K562 (cell line): ENCODE results near the gene CACNA2D4. TPM values are rescaled to one million over a fixed set of nuclear protein-coding genes. Genes with fewer than 3 reads are reported as not detected.

Source experiments
- ATAC-seq: fragments of 200-7000 bp; cut with Tn5 transposase; 3 replicates; pipeline ENCODE4 v1.9.1; 2020; ENCODE audit warnings: moderate library complexity
- BruUV-seq: library from RNA; stranded (reverse); fragments of 400-500 nt; replicated peaks from 2 replicates; lab custom pipeline; 2021; lab: Mats Ljungman, UMichigan
- CTCF ChIA-PET: fragments of 300-600 bp; formaldehyde crosslinking; extraction: SDS; loops from one replicate; lab custom pipeline; 2021; ENCODE audit warnings: low intra/inter-chr PET ratio; lab: Yijun Ruan, JAX
- POLR2A ChIA-PET: fragments of 300-600, 350-650 bp; sonication (Branson Sonifier 250); formaldehyde crosslinking; extraction: SDS; loops from one replicate; lab custom pipeline; 2021; ENCODE audit warnings: antibody characterized with exemption, inconsistent platforms; lab: Yijun Ruan, JAX
- DNase-seq, 4 experiments: peaks; one replicate each; pipeline versions ENCODE4 v3.0.0 to v3.0.0-alpha.2; 2011 to 2018; ENCODE audit warnings: low spot score in 3 of 4, mixed read lengths in 3 of 4; ENCODE audit errors: extremely low read depth in 1 of 4
- FAIRE-seq: peaks from 2 replicates; lab custom pipeline; 2011; peaks lifted over from hg19 to GRCh38; lab: Jason Lieb, UNC
- H2AFZ ChIP-seq: 2 replicates; pipeline ENCODE4 v1.6.0; 2011; ENCODE audit warnings: low read depth, low read length, control low read depth, inconsistent platforms
- H3K27ac ChIP-seq: fragments of 200-600 bp; 3 replicates; pipeline ENCODE4 v1.8.0; 2011; ENCODE audit warnings: low read depth, mild to moderate bottlenecking, control low read depth, inconsistent platforms, low read length, moderate library complexity, mixed read lengths; ENCODE audit errors: extremely low read depth
- H3K27me3 ChIP-seq, 2 experiments: fragments of 300-600 bp in 1 of 2; 2 replicates in 1 of 2; 3 replicates in 1 of 2; pipeline versions ENCODE4 v1.6.0 to v1.8.0; 2011; ENCODE audit warnings: inconsistent platforms in 2 of 2, low read length in 2 of 2, mild to moderate bottlenecking in 1 of 2, mixed read lengths in 1 of 2, moderate library complexity in 1 of 2; ENCODE audit not compliant: control insufficient read depth in 2 of 2, insufficient read depth in 2 of 2
- H3K36me3 ChIP-seq: fragments of 300-600 bp; 3 replicates; pipeline ENCODE4 v1.8.0; 2011; ENCODE audit warnings: mild to moderate bottlenecking, low read length, inconsistent platforms; ENCODE audit not compliant: control insufficient read depth, insufficient read depth
- H3K4me1 ChIP-seq, 2 experiments: fragments of 200-600 bp in 1 of 2; replicated peaks in 1 of 2; 2 replicates in 1 of 2; 3 replicates in 1 of 2; pipeline versions ENCODE4 v1.5.1 to v1.8.0; 2011; ENCODE audit warnings: inconsistent platforms in 2 of 2, low read length in 2 of 2, mild to moderate bottlenecking in 1 of 2, mixed read lengths in 1 of 2, moderate library complexity in 1 of 2; ENCODE audit not compliant: control insufficient read depth in 2 of 2, insufficient read depth in 2 of 2
- H3K4me2 ChIP-seq: 2 replicates; pipeline ENCODE4 v1.6.1; 2011; ENCODE audit warnings: low read length, control low read depth, inconsistent platforms, mixed read lengths; ENCODE audit not compliant: insufficient read depth
- H3K4me3 ChIP-seq: fragments of 200-600 bp; sonication (generic), shearing (Covaris generic); 2 replicates; pipeline ENCODE4 v1.5.1; 2016; ENCODE audit warnings: control low read depth, inconsistent platforms
- H3K79me2 ChIP-seq: fragments of 200-600 bp; 3 replicates; pipeline ENCODE4 v1.8.0; 2011; ENCODE audit warnings: low read length, inconsistent platforms; ENCODE audit not compliant: control insufficient read depth, insufficient read depth
- H3K9ac ChIP-seq, 2 experiments: 2 replicates each; pipeline versions ENCODE4 v1.6.0 to v1.6.1; 2011; ENCODE audit warnings: low read depth in 2 of 2, low read length in 2 of 2, control low read depth in 1 of 2, inconsistent platforms in 1 of 2, mild to moderate bottlenecking in 1 of 2, mixed read lengths in 1 of 2; ENCODE audit not compliant: insufficient read depth in 1 of 2
- H3K9me1 ChIP-seq: one replicate; pipeline ENCODE4 v1.6.0; 2011; ENCODE audit warnings: inconsistent platforms, mild to moderate bottlenecking, low read length, moderate library complexity; ENCODE audit not compliant: control insufficient read depth, insufficient read depth
- H3K9me3 ChIP-seq: replicated peaks from 2 replicates; pipeline ENCODE4 v1.5.1; 2011; ENCODE audit warnings: low read depth, low read length, inconsistent platforms; ENCODE audit not compliant: control insufficient read depth, insufficient read depth
- H4K20me1 ChIP-seq: replicated peaks from 2 replicates; pipeline ENCODE4 v1.6.1; 2011; ENCODE audit warnings: low read length, inconsistent platforms, mixed read lengths; ENCODE audit not compliant: control insufficient read depth, insufficient read depth
- BDP1 ChIP-seq: IDR thresholded peaks from 3 replicates; pipeline ENCODE4 v1.6.1; 2011; ENCODE audit not compliant: insufficient read length, insufficient read depth
- CSDE1 ChIP-seq, 2 experiments: fragments of 450-650 bp; IDR thresholded peaks; 2 replicates each; pipeline ENCODE4 v1.6.1; 2016; ENCODE audit warnings: mild to moderate bottlenecking in 1 of 2
- MLLT1 ChIP-seq, 2 experiments: fragments of 450-650 bp; IDR thresholded peaks; 2 replicates each; pipeline ENCODE4 v1.6.1; 2016
- NCOA4 ChIP-seq: fragments of 450-650 bp; IDR thresholded peaks from 2 replicates; pipeline ENCODE4 v1.6.1; 2018; ENCODE audit warnings: mild to moderate bottlenecking; ENCODE audit not compliant: partially characterized antibody
- NFE2 ChIP-seq: IDR thresholded peaks from 2 replicates; pipeline ENCODE4 v1.6.1; 2014; ENCODE audit warnings: antibody characterized with exemption, low read depth
- NR2C1 ChIP-seq, 2 experiments: fragments of 450-650 bp; IDR thresholded peaks; 2 replicates each; pipeline ENCODE4 v1.6.1; 2017; ENCODE audit warnings: mild to moderate bottlenecking in 2 of 2, antibody characterized with exemption in 1 of 2, inconsistent platforms in 1 of 2, missing compliant biosample characterization in 1 of 2, missing genetic modification characterization in 1 of 2
- SMARCE1 ChIP-seq: fragments of 450-650 bp; IDR thresholded peaks from 2 replicates; pipeline ENCODE4 v1.7.1; 2016; ENCODE audit warnings: mild to moderate bottlenecking
- SNAPC5 ChIP-seq: fragments of 250-450 bp; sonication (Bioruptor Pico); IDR thresholded peaks from 2 replicates; pipeline ENCODE4 v1.8.0; 2021; ENCODE audit warnings: moderate library complexity, mild to moderate bottlenecking, inconsistent platforms
- TAF7 ChIP-seq: fragments of 450-650 bp; IDR thresholded peaks from 2 replicates; pipeline ENCODE4 v1.6.1; 2016; ENCODE audit warnings: missing genetic modification characterization, missing compliant biosample characterization
- ZBTB12 ChIP-seq: fragments of 250-450 bp; sonication (Bioruptor Pico); IDR thresholded peaks from 2 replicates; pipeline ENCODE4 v1.4.0; 2020
- ZBTB49 ChIP-seq: sonication (generic); formaldehyde crosslinking; IDR thresholded peaks from 2 replicates; pipeline ENCODE4 v1.8.0; 2022; ENCODE audit warnings: missing genetic modification reagents, mild to moderate bottlenecking, borderline replicate concordance
- ZNF449 ChIP-seq: fragments of 250-450 bp; sonication (Bioruptor Pico); IDR thresholded peaks from 2 replicates; pipeline ENCODE4 v1.8.0; 2022; ENCODE audit warnings: moderate library complexity, mild to moderate bottlenecking, inconsistent platforms
- in situ Hi-C: fragments of 300-500 bp; cut with MboI; formaldehyde crosslinking; loops from 4 replicates; pipeline ENCODE4 v1.15.0; 2018; ENCODE audit warnings: inconsistent platforms, mixed read lengths
- intact Hi-C: fragments of 100-400 bp; cut with micrococcal nuclease; formaldehyde crosslinking; loops from 2 replicates; pipeline ENCODE4 v1.14.2; 2022
- polyA plus RNA-seq, 8 experiments: library from polyadenylated mRNA; depleted of rRNA in 4 of 8; stranded (reverse) in 5 of 8; unstranded in 3 of 8; fragments of >200 nt; fragmentation: Nextera tagmentation in 2 of 8; fragmentation: Illumina TruSeq in 1 of 8; extraction: Ambion mirVana in 2 of 8; extraction: Trizol in 1 of 8; gene quantifications; 2 replicates each; pipeline versions ENCODE4 v1.2.1 to v1.2.3, GENCODE V29; 2011 to 2014; ENCODE audit warnings: inconsistent platforms in 1 of 8, missing spikeins in 1 of 8
- total RNA-seq, 7 experiments: library from RNA; depleted of rRNA in 6 of 7; stranded (reverse); fragments of >200 nt in 6 of 7; fragmentation: Illumina TruSeq in 2 of 7; extraction: Trizol in 2 of 7; gene quantifications; 2 replicates each; pipeline versions ENCODE4 v1.2.1 to v1.2.3, GENCODE V29; 2011 to 2021; ENCODE audit warnings: low replicate concordance in 1 of 7

Gene CACNA2D4
- total and polyA plus RNA-seq, 9 of the 15 experiments (the other 6 are each of a cell fraction or from before 2014, with no cell fraction given): 0.04 to 0.69 (median 0.40) TPM; not detected in 3

- Histone ChIP-seq H2AFZ (no peak overlapping the region), H3K36me3 (no peaks in the 10 kb centered on the region), H3K9ac (no peak overlapping the region), H3K9me3 (no peaks in the 10 kb centered on the region), H3K27me3 (peaks cover 3 to 42% of the 10 kb centered on the region in 2 experiments; a peak in 4 of 5 replicates), H3K27ac (no peak overlapping the region), H3K4me3 (no peak overlapping the region), H3K79me2 (no peaks in the 10 kb centered on the region), H4K20me1 (no peaks in the 10 kb centered on the region), H3K9me1 (no peaks in the 10 kb centered on the region), H3K4me1 (no peaks in the 10 kb centered on the region), H3K4me2 (no peak overlapping the region)
- intact Hi-C loops (no loop called here), in situ Hi-C loops (no loop called here)
- ChIA-PET POLR2A (interaction anchor here (0.6 to 1.0 kb wide), 3 partner anchors 12 to 765 kb away, joined by 3 to 4 read pairs (median 3); no protein-coding TSS in a partner anchor), CTCF (no interaction called here)
- BruUV-seq: no TSS peak
- ATAC-seq (no peak), FAIRE-seq (no peak), DNase-seq (no peak)
- TF ChIP-seq NCOA4 (no peak), TAF7 (tag) (no peak), ZBTB12 (CRISPR knock-in tag) (no peak), ZNF449 (no peak), NR2C1 (IDR thresholded peaks at IDR 0.05) (no peak), NR2C1 (tag; IDR thresholded peaks at IDR 0.05) (no peak), NFE2 (no peak), SNAPC5 (no peak), ZBTB49 (no peak), BDP1 (no peak), MLLT1 (IDR thresholded peaks at IDR 0.05) (no peak), SMARCE1 (no peak), CSDE1 (IDR thresholded peaks at IDR 0.05) (no peak)
These were observed 55.5 kb downstream of the CACNA2D4 start for GRCh38 chr12:1862973-1863372.
